Stromal cell of bone marrow (primary cell): Measurements from ENCODE around the gene KLHL4.
"Not testable (repeated sequence)": the region's sequence is repeated elsewhere in the genome, so short reads cannot be mapped to it uniquely, and the experiment has no call there.

ENCODE experiments used
- DNase-seq: peaks from one replicate; pipeline ENCODE4 v3.0.0-alpha.2; 2012; ENCODE audit warnings: low read depth

The KLHL4 gene

GRCh38 chrX:87517571-87518141 is at the start of gene KLHL4:
TSS of gene KLHL4 (plus strand) at chrX:87517802. CDS start at chrX:87517894, 92 bp downstream.
- no peak for DNase-seq

GRCh38 chrX:87468941-87469340 is 48.7 kb upstream of the KLHL4 start:
- no peak for DNase-seq

- no peak for DNase-seq
These were observed 41.8 kb upstream of the KLHL4 start for GRCh38 chrX:87475793-87476192.

GRCh38 chrX:87478703-87479102 is 38.9 kb upstream of the KLHL4 start:
- not testable (repeated sequence) for DNase-seq

- no peak for DNase-seq
These were observed 28.5 kb upstream of the KLHL4 start for GRCh38 chrX:87489071-87489470.

GRCh38 chrX:87515836-87516235 is 1.8 kb upstream of the KLHL4 start:
- DNase-seq: no peak

- DNase-seq: no peak
These were observed 883 bp upstream of the KLHL4 start for GRCh38 chrX:87516717-87517121.

GRCh38 chrX:87518504-87518903 is 902 bp downstream of the KLHL4 start:
- DNase-seq: no peak

- DNase-seq: no peak
These were observed 8.2 kb downstream of the KLHL4 start for GRCh38 chrX:87525771-87526229.

GRCh38 chrX:87526281-87526680 is 8.7 kb downstream of the KLHL4 start:
- no peak for DNase-seq

GRCh38 chrX:87528487-87528886 is 10.9 kb downstream of the KLHL4 start:
- no peak for DNase-seq

- no peak for DNase-seq
These were observed 54.4 kb downstream of the KLHL4 start for GRCh38 chrX:87571964-87572363.

GRCh38 chrX:87572901-87573300 is 55.3 kb downstream of the KLHL4 start:
- no peak for DNase-seq

- no peak for DNase-seq
These were observed 61.4 kb downstream of the KLHL4 start for GRCh38 chrX:87578978-87579377.

- no peak for DNase-seq
These were observed 63.3 kb downstream of the KLHL4 start for GRCh38 chrX:87580862-87581261.

- no peak for DNase-seq
These were observed 64.9 kb downstream of the KLHL4 start for GRCh38 chrX:87582453-87582852.

- no peak for DNase-seq
These were observed 66.1 kb downstream of the KLHL4 start for GRCh38 chrX:87583679-87584078.

GRCh38 chrX:87616371-87616770 is 98.8 kb downstream of the KLHL4 start:
- DNase-seq: no peak

GRCh38 chrX:87621697-87622096 is 104.1 kb downstream of the KLHL4 start:
- DNase-seq: no peak

- DNase-seq: no peak
These were observed 109.4 kb downstream of the KLHL4 start for GRCh38 chrX:87626996-87627395.

- no peak for DNase-seq
These were observed 116.8 kb downstream of the KLHL4 start for GRCh38 chrX:87634361-87634760.

GRCh38 chrX:87636533-87636932 is 118.9 kb downstream of the KLHL4 start:
- no peak for DNase-seq

- not testable (repeated sequence) for DNase-seq
These were observed 123.8 kb downstream of the KLHL4 start for GRCh38 chrX:87641439-87641838.

- no peak for DNase-seq
These were observed 144.2 kb downstream of the KLHL4 start for GRCh38 chrX:87661761-87662160.

- no peak for DNase-seq
These were observed 145.8 kb downstream of the KLHL4 start for GRCh38 chrX:87663421-87663820.
